PC-3 (cell line): ENCODE data around the gene OXSR1. TPM values are rescaled to one million over a fixed set of nuclear protein-coding genes. Genes with fewer than 3 reads are reported as not detected.

Experiments
- ATAC-seq: fragments of 200-7000 bp; cut with Tn5 transposase; 2 replicates; pipeline ENCODE4 v1.9.1; 2020; ENCODE audit warnings: mild to moderate bottlenecking, moderate library complexity
- BruUV-seq: library from RNA; stranded (reverse); fragments of 400-500 nt; replicated peaks from 2 replicates; lab custom pipeline; 2021; lab: Mats Ljungman, UMichigan
- CTCF ChIA-PET: fragments of 300-600 bp; sonication (Branson Sonifier 250); formaldehyde crosslinking; loops from one replicate; lab custom pipeline; 2022; ENCODE audit warnings: antibody characterized with exemption; lab: Charles Lee
- POLR2A ChIA-PET: fragments of 300-600 bp; sonication (Branson Sonifier 250); formaldehyde crosslinking; loops from one replicate; lab custom pipeline; 2022; ENCODE audit warnings: antibody characterized with exemption; ENCODE audit not compliant: unreplicated experiment; lab: Charles Lee
- DNase-seq: peaks from one replicate; pipeline ENCODE4 v3.0.0-alpha.2; 2015
- H2AFZ ChIP-seq: fragments of 300-600 bp; sonication (generic); 2 replicates; pipeline ENCODE4 v1.6.0; 2016; ENCODE audit warnings: antibody characterized with exemption, low read length
- H3F3A ChIP-seq: fragments of 300-600 bp; sonication (generic); one replicate; pipeline ENCODE4 v1.6.0; 2017; ENCODE audit warnings: antibody characterized with exemption, low read length, control low read depth, mild to moderate bottlenecking; ENCODE audit not compliant: unreplicated experiment
- H3K27ac ChIP-seq: fragments of 300-600 bp; sonication (generic); 2 replicates; pipeline ENCODE4 v1.5.1; 2016; ENCODE audit warnings: mild to moderate bottlenecking, low read length
- H3K27me3 ChIP-seq: fragments of 300-600 bp; sonication (generic); 2 replicates; pipeline ENCODE4 v1.6.1; 2016; ENCODE audit warnings: low read length, mixed read lengths
- H3K36me3 ChIP-seq: fragments of 300-600 bp; sonication (generic); 2 replicates; pipeline ENCODE4 v1.6.1; 2016; ENCODE audit warnings: low read depth, mixed run types, low read length, mixed read lengths
- H3K4me1 ChIP-seq: fragments of 300-600 bp; sonication (generic); 2 replicates; pipeline ENCODE4 v1.5.1; 2016; ENCODE audit warnings: low read length; ENCODE audit not compliant: insufficient read depth
- H3K4me2 ChIP-seq: fragments of 300-600 bp; sonication (generic); 2 replicates; pipeline ENCODE4 v1.6.0; 2016; ENCODE audit warnings: low read length
- H3K4me3 ChIP-seq: fragments of 300-600 bp; sonication (generic); 2 replicates; pipeline ENCODE4 v1.5.1; 2016; ENCODE audit warnings: mild to moderate bottlenecking, low read length, mixed read lengths
- H3K79me2 ChIP-seq: fragments of 300-600 bp; sonication (generic); 2 replicates; pipeline ENCODE4 v1.6.1; 2017; ENCODE audit warnings: low read length, mixed read lengths
- H3K9ac ChIP-seq: fragments of 300-600 bp; sonication (generic); 2 replicates; pipeline ENCODE4 v1.6.0; 2016; ENCODE audit warnings: mild to moderate bottlenecking, low read length
- H3K9me2 ChIP-seq: fragments of 300-600 bp; sonication (generic); replicated peaks from 2 replicates; pipeline ENCODE4 v1.6.1; 2016; ENCODE audit warnings: mixed run types, low read length, mixed read lengths
- H3K9me3 ChIP-seq: fragments of 300-600 bp; sonication (generic); 2 replicates; pipeline ENCODE4 v1.6.1; 2016; ENCODE audit warnings: low read length, mixed read lengths
- H4K20me1 ChIP-seq: fragments of 300-600 bp; sonication (generic); 2 replicates; pipeline ENCODE4 v1.6.1; 2016; ENCODE audit warnings: low read length, mixed read lengths
- CTCF ChIP-seq: fragments of 300-600 bp; sonication (generic); conservative IDR thresholded peaks from 2 replicates; pipeline ENCODE4 v1.5.1; 2017; ENCODE audit warnings: antibody characterized with exemption, low read depth, mild to moderate bottlenecking, low read length
- EZH2 ChIP-seq: fragments of 300-600 bp; sonication (generic); IDR thresholded peaks from one replicate; pipeline ENCODE4 v1.6.1; 2017; ENCODE audit warnings: antibody characterized with exemption, mild to moderate bottlenecking, low read length; ENCODE audit not compliant: unreplicated experiment
- EZH2phosphoT487 ChIP-seq: fragments of 300-600 bp; sonication (generic); IDR thresholded peaks from 2 replicates; pipeline ENCODE4 v1.6.1; 2018; ENCODE audit warnings: mild to moderate bottlenecking, antibody characterized with exemption, low read length, borderline replicate concordance
- intact Hi-C: fragments of 100-400 bp; cut with micrococcal nuclease; formaldehyde crosslinking; loops from 2 replicates; pipeline ENCODE4 v1.9.0; 2023
- total RNA-seq: library from RNA; depleted of rRNA; stranded (reverse); fragments of >200 nt; gene quantifications from 2 replicates; pipeline ENCODE4 v1.2.3, GENCODE V29; 2014

OXSR1 gene
- total RNA-seq, 1 experiment from 2014 or later: 42.2 TPM

GRCh38 chr3:38266810-38267209 lies 101.5 kb downstream of the OXSR1 start:
- intact Hi-C loops: no loop called here
- no peak for DNase-seq
- CTCF ChIA-PET: no interaction called here
- BruUV-seq: no TSS peak
- no peaks in the 10 kb centered on the region for H3K79me2 ChIP-seq
- no peak overlapping the region for H3K4me2 ChIP-seq
- H2AFZ ChIP-seq: no peak overlapping the region
- H3K9me3 ChIP-seq: no peaks in the 10 kb centered on the region
- TF ChIP-seq EZH2 (no peak), CTCF (no peak), EZH2phosphoT487 (no peak)
- no peak overlapping the region for H3K27ac ChIP-seq
- no peaks in the 10 kb centered on the region for H3K36me3 ChIP-seq
- H3K9me2 ChIP-seq: no peaks in the 10 kb centered on the region
- no peaks in the 10 kb centered on the region for H3F3A ChIP-seq
- H3K9ac ChIP-seq: no peak overlapping the region
- no peak overlapping the region for H3K4me3 ChIP-seq
- no peaks in the 10 kb centered on the region for H4K20me1 ChIP-seq
- no peak for ATAC-seq
- POLR2A ChIA-PET: no interaction called here
- no peaks in the 10 kb centered on the region for H3K27me3 ChIP-seq
- H3K4me1 ChIP-seq: no peaks in the 10 kb centered on the region

GRCh38 chr3:38267662-38268061 lies 102.3 kb downstream of the OXSR1 start:
- BruUV-seq: no TSS peak
- CTCF ChIA-PET: no interaction called here

More at GRCh38 chr3:38267662-38268061, 102.3 kb downstream of the OXSR1 start:
- no peak for DNase-seq
- no peak overlapping the region for H2AFZ ChIP-seq
- H3K36me3 ChIP-seq: no peaks in the 10 kb centered on the region
- no peak for TF ChIP-seq CTCF
- TF ChIP-seq EZH2: no peak
- TF ChIP-seq EZH2phosphoT487: no peak
- H3K79me2 ChIP-seq: no peaks in the 10 kb centered on the region
- ATAC-seq: no peak; the same call in 1 of the 2 replicates
- no peak overlapping the region for H3K4me3 ChIP-seq
- no peaks in the 10 kb centered on the region for H3K9me3 ChIP-seq
- no peaks in the 10 kb centered on the region for H3K27me3 ChIP-seq
- intact Hi-C loops: no loop called here
- H3K9me2 ChIP-seq: no peaks in the 10 kb centered on the region
- no peaks in the 10 kb centered on the region for H3F3A ChIP-seq
- no peak overlapping the region for H3K27ac ChIP-seq
- H4K20me1 ChIP-seq: no peaks in the 10 kb centered on the region
- no peaks in the 10 kb centered on the region for H3K4me1 ChIP-seq
- H3K4me2 ChIP-seq: no peak overlapping the region
- POLR2A ChIA-PET: no interaction called here
- H3K9ac ChIP-seq: no peak overlapping the region
